Measurements from ENCODE around the gene SYNDIG1L. TPM values are rescaled to one million over a fixed set of nuclear protein-coding genes. Genes with fewer than 3 reads are reported as not detected.

SYNDIG1L gene
- total and polyA plus RNA-seq, 9 of the 15 experiments (the other 6 are each of a cell fraction or from before 2014, with no cell fraction given) = not detected

GRCh38 chr14:74434294-74434693 lies 8.3 kb upstream of the SYNDIG1L start (continued):
- no peak for TF ChIP-seq ZMIZ1 (IDR thresholded peaks at IDR 0.05; ENCODE audit: low read depth in 2 of 2, low read length in 2 of 2)
- TF ChIP-seq ZNF778 (CRISPR knock-in tag; IDR thresholded peaks at IDR 0.05) = no peak
- TF ChIP-seq ZNF518B (CRISPR knock-in tag; IDR thresholded peaks at IDR 0.05) = no peak
- TF ChIP-seq ELF2 (CRISPR knock-in tag; IDR thresholded peaks at IDR 0.05) = no peak
- no peak for TF ChIP-seq NELFE (IDR thresholded peaks at IDR 0.05; ENCODE audit: insufficient read depth, insufficient read length)

Measured in K562 (cell line).